Smooth muscle cell (in vitro differentiated cells): ENCODE data around the gene CCDC43. TPM values are rescaled to one million over a fixed set of nuclear protein-coding genes. Genes with fewer than 3 reads are reported as not detected.
"Not testable (repeated sequence)": the region's sequence is repeated elsewhere in the genome, so short reads cannot be mapped to it uniquely, and the experiment has no call there.

Experiments
- DNase-seq: peaks from one replicate; lab custom pipeline; 2025; ENCODE audit not compliant: unreplicated experiment; lab: John Stamatoyannopoulos, UW
- H2AFZ ChIP-seq: fragments of 200-600 bp; sonication (generic); 2 replicates; pipeline ENCODE4 v1.6.0; 2016; ENCODE audit warnings: antibody characterized with exemption, low read depth, mild to moderate bottlenecking
- H3F3A ChIP-seq: fragments of 200-600 bp; sonication (generic); 2 replicates; pipeline ENCODE4 v1.6.0; 2017; ENCODE audit warnings: antibody characterized with exemption, low read depth
- H3K27ac ChIP-seq: fragments of 200-600 bp; sonication (generic); 2 replicates; pipeline ENCODE4 v1.5.1; 2016; ENCODE audit warnings: low read depth, mild to moderate bottlenecking
- H3K27me3 ChIP-seq: fragments of 200-600 bp; sonication (generic); 2 replicates; pipeline ENCODE4 v1.6.1; 2016; ENCODE audit warnings: low read depth, mild to moderate bottlenecking
- H3K36me3 ChIP-seq: fragments of 200-600 bp; sonication (generic); 2 replicates; pipeline ENCODE4 v1.5.1; 2016; ENCODE audit warnings: low read depth
- H3K4me1 ChIP-seq: fragments of 200-600 bp; sonication (generic); 2 replicates; pipeline ENCODE4 v1.5.1; 2016; ENCODE audit warnings: low read depth
- H3K4me2 ChIP-seq: fragments of 200-600 bp; sonication (generic); 2 replicates; pipeline ENCODE4 v1.6.0; 2016; ENCODE audit warnings: mild to moderate bottlenecking
- H3K4me3 ChIP-seq: fragments of 200-600 bp; sonication (generic); 2 replicates; pipeline ENCODE4 v1.5.1; 2016; ENCODE audit warnings: mild to moderate bottlenecking
- H3K79me2 ChIP-seq: fragments of 200-600 bp; sonication (generic); 2 replicates; pipeline ENCODE4 v1.6.0; 2016; ENCODE audit warnings: low read depth, mild to moderate bottlenecking
- H3K9ac ChIP-seq: fragments of 200-600 bp; sonication (generic); 2 replicates; pipeline ENCODE4 v1.6.0; 2016; ENCODE audit warnings: low read depth
- H3K9me3 ChIP-seq: fragments of 200-600 bp; sonication (generic); replicated peaks from 2 replicates; pipeline ENCODE4 v1.5.1; 2016; ENCODE audit warnings: low read depth
- H4K20me1 ChIP-seq: fragments of 200-600 bp; sonication (generic); 2 replicates; pipeline ENCODE4 v1.6.0; 2016; ENCODE audit warnings: low read depth
- CTCF ChIP-seq: fragments of 200-600 bp; sonication (generic); IDR thresholded peaks from 2 replicates; pipeline ENCODE4 v1.5.1; 2017; ENCODE audit warnings: borderline replicate concordance, mild to moderate bottlenecking, antibody characterized with exemption; ENCODE audit not compliant: insufficient read depth, poor library complexity, severe bottlenecking
- WGBS: methylation state at CpG from one replicate; pipeline ENCODE4 v1.1.7; 2016; ENCODE audit warnings: low lambda C conversion rate; 5-methylcytosine and 5-hydroxymethylcytosine counted together
- polyA plus RNA-seq: library from polyadenylated mRNA; unstranded; fragments of >200 nt; fragmentation: Nextera tagmentation; extraction: Ambion mirVana; gene quantifications from 2 replicates; pipeline ENCODE4 v1.2.1, GENCODE V29; 2016
- total RNA-seq: library from RNA; depleted of rRNA; stranded (reverse); fragments of >200 nt; gene quantifications from 2 replicates; pipeline ENCODE4 v1.2.3, GENCODE V29; 2014

The CCDC43 gene
- total and polyA plus RNA-seq, 2 experiments from 2014 or later, result 19.3 to 26.9 TPM

- WGBS, result 100% methylated on average over 1 of the region's 1 CpG
- Histone ChIP-seq H3K27ac (no peak overlapping the region), H3K4me3 (no peak overlapping the region), H3F3A (no peaks in the 10 kb centered on the region), H3K4me1 (peaks cover 11% of the 10 kb centered on the region), H2AFZ (no peak overlapping the region), H3K9ac (no peak overlapping the region), H3K27me3 (no peaks in the 10 kb centered on the region), H3K36me3 (peaks cover 4% of the 10 kb centered on the region), H4K20me1 (no peaks in the 10 kb centered on the region), H3K9me3 (no peaks in the 10 kb centered on the region), H3K79me2 (peaks cover 35% of the 10 kb centered on the region), H3K4me2 (no peak overlapping the region)
- DNase-seq, result no peak
- no peak for TF ChIP-seq CTCF
Observed at GRCh38 chr17:44687756-44688155, 1.8 kb downstream of the CCDC43 start.

- H3K79me2 ChIP-seq, result peaks cover 25% of the 10 kb centered on the region
- not testable (repeated sequence) for H3K27ac ChIP-seq, H3K4me3 ChIP-seq, H3K9ac ChIP-seq, H3K27me3 ChIP-seq, H2AFZ ChIP-seq, H3K4me1 ChIP-seq, H3F3A ChIP-seq, H3K36me3 ChIP-seq, H3K4me2 ChIP-seq, DNase-seq, H3K9me3 ChIP-seq, H4K20me1 ChIP-seq
- WGBS, result 93% methylated on average over 4 of the region's 4 CpGs
Observed at GRCh38 chr17:44683303-44683702, 6.3 kb downstream of the CCDC43 start.

GRCh38 chr17:44677136-44677535 lies 12.4 kb downstream of the CCDC43 start:
- no peak overlapping the region for H3K4me3 ChIP-seq
- no peaks in the 10 kb centered on the region for H3K4me1 ChIP-seq
- TF ChIP-seq CTCF, result no peak
- no peaks in the 10 kb centered on the region for H4K20me1 ChIP-seq
- H3K27me3 ChIP-seq, result no peaks in the 10 kb centered on the region
- no peak overlapping the region for H3K27ac ChIP-seq
- whole genome bisulfite sequencing, result 93% methylated on average over 2 of the region's 2 CpGs
- peaks cover 6% of the 10 kb centered on the region for H3K36me3 ChIP-seq
- H3K9ac ChIP-seq, result no peak overlapping the region
- H3F3A ChIP-seq, result no peaks in the 10 kb centered on the region
- H2AFZ ChIP-seq, result no peak overlapping the region
- no peaks in the 10 kb centered on the region for H3K79me2 ChIP-seq
- no peaks in the 10 kb centered on the region for H3K9me3 ChIP-seq
- H3K4me2 ChIP-seq, result no peak overlapping the region
- no peak for DNase-seq

- no peaks in the 10 kb centered on the region for H3K4me1 ChIP-seq
- no peak overlapping the region for H2AFZ ChIP-seq
- no peak overlapping the region for H3K9ac ChIP-seq
- WGBS, result 90% methylated on average over 2 of the region's 2 CpGs
- H4K20me1 ChIP-seq, result no peaks in the 10 kb centered on the region
- H3K79me2 ChIP-seq, result no peaks in the 10 kb centered on the region
- TF ChIP-seq CTCF, result no peak
- no peak overlapping the region for H3K4me2 ChIP-seq
- DNase-seq, result no peak
- no peaks in the 10 kb centered on the region for H3F3A ChIP-seq
- H3K4me3 ChIP-seq, result no peak overlapping the region
- no peaks in the 10 kb centered on the region for H3K27me3 ChIP-seq
- no peak overlapping the region for H3K27ac ChIP-seq
- H3K36me3 ChIP-seq, result peaks cover 5% of the 10 kb centered on the region
- no peaks in the 10 kb centered on the region for H3K9me3 ChIP-seq
Observed at GRCh38 chr17:44673893-44674292, 15.7 kb downstream of the CCDC43 start.
